ENCODE measurements around the gene SLC9A3.

- TF ChIP-seq, protein P1, sequence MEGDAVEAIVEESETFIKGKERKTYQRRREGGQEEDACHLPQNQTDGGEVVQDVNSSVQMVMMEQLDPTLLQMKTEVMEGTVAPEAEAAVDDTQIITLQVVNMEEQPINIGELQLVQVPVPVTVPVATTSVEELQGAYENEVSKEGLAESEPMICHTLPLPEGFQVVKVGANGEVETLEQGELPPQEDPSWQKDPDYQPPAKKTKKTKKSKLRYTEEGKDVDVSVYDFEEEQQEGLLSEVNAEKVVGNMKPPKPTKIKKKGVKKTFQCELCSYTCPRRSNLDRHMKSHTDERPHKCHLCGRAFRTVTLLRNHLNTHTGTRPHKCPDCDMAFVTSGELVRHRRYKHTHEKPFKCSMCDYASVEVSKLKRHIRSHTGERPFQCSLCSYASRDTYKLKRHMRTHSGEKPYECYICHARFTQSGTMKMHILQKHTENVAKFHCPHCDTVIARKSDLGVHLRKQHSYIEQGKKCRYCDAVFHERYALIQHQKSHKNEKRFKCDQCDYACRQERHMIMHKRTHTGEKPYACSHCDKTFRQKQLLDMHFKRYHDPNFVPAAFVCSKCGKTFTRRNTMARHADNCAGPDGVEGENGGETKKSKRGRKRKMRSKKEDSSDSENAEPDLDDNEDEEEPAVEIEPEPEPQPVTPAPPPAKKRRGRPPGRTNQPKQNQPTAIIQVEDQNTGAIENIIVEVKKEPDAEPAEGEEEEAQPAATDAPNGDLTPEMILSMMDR (IDR thresholded peaks at IDR 0.05) = no peak
- no peak for TF ChIP-seq SIN3A (IDR thresholded peaks at IDR 0.05; ENCODE audit: borderline replicate concordance, low read depth, low read length)
- TF ChIP-seq, protein P2, sequence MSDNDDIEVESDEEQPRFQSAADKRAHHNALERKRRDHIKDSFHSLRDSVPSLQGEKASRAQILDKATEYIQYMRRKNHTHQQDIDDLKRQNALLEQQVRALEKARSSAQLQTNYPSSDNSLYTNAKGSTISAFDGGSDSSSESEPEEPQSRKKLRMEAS (IDR thresholded peaks at IDR 0.05; ENCODE audit: low read depth) = no peak
- TF ChIP-seq SMC3 (IDR thresholded peaks at IDR 0.05; ENCODE audit: low read depth, low read length) = no peak
- TF ChIP-seq YY1 (IDR thresholded peaks at IDR 0.05; ENCODE audit: low read depth) = no peak
- no peak for TF ChIP-seq RXRA (IDR thresholded peaks at IDR 0.05; ENCODE audit: borderline replicate concordance, low read depth)
- TF ChIP-seq CHD2 (IDR thresholded peaks at IDR 0.05; ENCODE audit: low read length, partially characterized antibody) = no peak
- no peak for TF ChIP-seq TAF1 (IDR thresholded peaks at IDR 0.05; ENCODE audit: borderline replicate concordance, low read depth, low read length)
- no peak for TF ChIP-seq NRF1 (IDR thresholded peaks at IDR 0.05; ENCODE audit: low read depth, low read length)
Observed at GRCh38 chr5:454936-455335, 69.3 kb downstream of the SLC9A3 start.
